ENCODE data around the gene DFFB. TPM values are rescaled to one million over a fixed set of nuclear protein-coding genes. Genes with fewer than 3 reads are reported as not detected.

Gene DFFB
- total and polyA plus RNA-seq, 2 experiments from 2014 or later, result 5.5 to 6.2 TPM

DNA sequence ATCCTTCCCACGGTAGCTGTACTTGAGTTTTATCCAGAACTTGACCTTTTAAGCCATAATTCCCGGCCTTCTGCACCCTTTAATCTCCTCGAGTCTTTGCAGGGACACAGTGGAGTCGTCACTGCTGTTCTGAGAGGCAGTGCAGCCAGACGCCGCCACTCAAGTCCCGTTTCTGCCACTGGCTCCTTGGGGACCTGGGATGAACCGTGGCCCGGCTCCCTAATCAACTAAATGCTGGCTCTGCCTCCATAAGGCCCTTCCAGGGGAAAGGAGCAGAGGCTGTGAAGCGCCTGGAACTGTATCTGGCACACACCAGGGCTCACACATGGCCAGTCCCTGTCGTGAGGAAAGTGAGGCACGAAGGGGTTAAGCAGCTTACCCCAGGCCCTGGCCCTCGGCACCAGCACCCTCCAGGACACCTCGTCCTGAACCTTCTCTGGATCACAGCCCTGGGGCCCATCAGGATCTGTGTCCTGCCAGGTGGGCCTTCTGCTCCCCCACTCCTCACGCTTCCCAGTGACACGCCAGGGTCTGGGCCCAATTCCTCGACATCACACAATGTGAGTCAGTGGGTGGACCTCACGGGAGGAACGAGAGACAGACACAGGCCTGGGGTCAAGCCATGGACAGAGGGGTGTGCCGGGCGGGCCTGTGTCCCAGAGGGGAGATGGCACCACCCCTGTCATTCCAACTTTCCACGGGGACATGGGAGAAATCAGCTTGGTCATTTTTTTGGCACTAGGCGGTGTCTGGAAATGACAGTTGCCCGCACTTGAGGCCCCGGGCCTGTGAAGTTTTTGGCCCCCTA lies 66.3 kb downstream of the DFFB start:
- no peaks in the 10 kb centered on the region for H3K79me2 ChIP-seq
- WGBS (ENCODE audit: low lambda C conversion rate, missing lambda C conversion rate), result 77% methylated on average over 25 of the region's 25 CpGs
- no peaks in the 10 kb centered on the region for H3K9me3 ChIP-seq (ENCODE audit: low read depth)
- no peak for DNase-seq (ENCODE audit: low spot score)
- H3K4me2 ChIP-seq, result no peak overlapping the region
- H3K4me1 ChIP-seq (ENCODE audit: insufficient read depth), result no peaks in the 10 kb centered on the region
- H3K4me3 ChIP-seq, result no peak overlapping the region
- H3K36me3 ChIP-seq (replicated peaks; ENCODE audit: insufficient read depth, low read depth), result no peaks in the 10 kb centered on the region
- H2AFZ ChIP-seq, result no peak overlapping the region
- TF ChIP-seq, protein P1, sequence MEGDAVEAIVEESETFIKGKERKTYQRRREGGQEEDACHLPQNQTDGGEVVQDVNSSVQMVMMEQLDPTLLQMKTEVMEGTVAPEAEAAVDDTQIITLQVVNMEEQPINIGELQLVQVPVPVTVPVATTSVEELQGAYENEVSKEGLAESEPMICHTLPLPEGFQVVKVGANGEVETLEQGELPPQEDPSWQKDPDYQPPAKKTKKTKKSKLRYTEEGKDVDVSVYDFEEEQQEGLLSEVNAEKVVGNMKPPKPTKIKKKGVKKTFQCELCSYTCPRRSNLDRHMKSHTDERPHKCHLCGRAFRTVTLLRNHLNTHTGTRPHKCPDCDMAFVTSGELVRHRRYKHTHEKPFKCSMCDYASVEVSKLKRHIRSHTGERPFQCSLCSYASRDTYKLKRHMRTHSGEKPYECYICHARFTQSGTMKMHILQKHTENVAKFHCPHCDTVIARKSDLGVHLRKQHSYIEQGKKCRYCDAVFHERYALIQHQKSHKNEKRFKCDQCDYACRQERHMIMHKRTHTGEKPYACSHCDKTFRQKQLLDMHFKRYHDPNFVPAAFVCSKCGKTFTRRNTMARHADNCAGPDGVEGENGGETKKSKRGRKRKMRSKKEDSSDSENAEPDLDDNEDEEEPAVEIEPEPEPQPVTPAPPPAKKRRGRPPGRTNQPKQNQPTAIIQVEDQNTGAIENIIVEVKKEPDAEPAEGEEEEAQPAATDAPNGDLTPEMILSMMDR (IDR thresholded peaks at IDR 0.05; ENCODE audit: poor library complexity), result no peak
- no peak for TF ChIP-seq EZH2phosphoT487 (IDR thresholded peaks at IDR 0.05; ENCODE audit: low read depth, severe bottlenecking, unreplicated experiment)
- no peak for TF ChIP-seq EZH2 (IDR thresholded peaks at IDR 0.05; ENCODE audit: borderline replicate concordance)
- no peaks in the 10 kb centered on the region for H4K20me1 ChIP-seq (ENCODE audit: insufficient read depth, poor library complexity, severe bottlenecking)
- H3K27me3 ChIP-seq, result no peaks in the 10 kb centered on the region
- H3K9me2 ChIP-seq (replicated peaks; ENCODE audit: insufficient read depth), result no peaks in the 10 kb centered on the region
- H3K27ac ChIP-seq, result no peak overlapping the region

DNA sequence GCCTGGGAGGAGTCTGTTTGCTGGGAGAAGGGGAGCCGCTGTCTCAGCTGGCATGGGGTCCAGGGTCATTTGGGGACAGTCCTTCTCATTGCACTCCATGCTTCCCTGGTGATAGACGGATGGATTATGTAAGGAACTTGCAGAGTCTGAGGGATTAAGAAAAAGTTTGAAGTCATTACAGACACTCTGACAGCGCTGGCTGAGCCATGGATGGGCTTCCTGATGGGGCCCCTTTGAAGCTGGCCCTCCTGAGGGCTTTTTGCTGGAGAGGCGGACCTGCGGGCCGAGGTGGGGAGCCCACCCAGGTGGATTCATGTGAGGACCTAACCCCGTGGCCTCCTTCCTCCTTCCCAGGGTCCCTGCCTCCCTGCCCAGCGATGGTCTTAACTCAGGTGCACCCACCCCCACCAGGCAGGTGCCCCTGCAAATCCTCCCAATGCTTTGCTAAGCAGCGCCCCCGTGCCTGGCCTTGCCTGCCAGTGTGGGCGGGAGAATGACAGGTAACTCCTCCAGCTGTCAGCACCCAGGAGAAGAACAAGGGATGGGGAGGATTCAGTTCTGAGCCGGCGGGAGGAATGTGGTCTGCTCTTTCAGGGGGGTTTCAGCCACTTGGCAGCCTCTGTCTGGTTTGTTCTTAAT lies 67.0 kb downstream of the DFFB start:
- H3K27me3 ChIP-seq, result no peaks in the 10 kb centered on the region
- H3K9me2 ChIP-seq (replicated peaks; ENCODE audit: insufficient read depth), result no peaks in the 10 kb centered on the region
- H3K36me3 ChIP-seq (replicated peaks; ENCODE audit: insufficient read depth, low read depth), result no peaks in the 10 kb centered on the region
- H4K20me1 ChIP-seq (ENCODE audit: insufficient read depth, poor library complexity, severe bottlenecking), result no peaks in the 10 kb centered on the region
- 51% methylated on average over 13 of the region's 13 CpGs for WGBS (ENCODE audit: low lambda C conversion rate, missing lambda C conversion rate)
- H3K4me1 ChIP-seq (ENCODE audit: insufficient read depth), result no peaks in the 10 kb centered on the region
- no peak for DNase-seq (ENCODE audit: low spot score)
- no peaks in the 10 kb centered on the region for H3K79me2 ChIP-seq
- H2AFZ ChIP-seq, result no peak overlapping the region
- H3K4me2 ChIP-seq, result no peak overlapping the region
- no peaks in the 10 kb centered on the region for H3K9me3 ChIP-seq (ENCODE audit: low read depth)
- H3K27ac ChIP-seq, result no peak overlapping the region
- no peak overlapping the region for H3K4me3 ChIP-seq
- TF ChIP-seq, protein P1 (IDR thresholded peaks at IDR 0.05; ENCODE audit: poor library complexity), result no peak

DNA sequence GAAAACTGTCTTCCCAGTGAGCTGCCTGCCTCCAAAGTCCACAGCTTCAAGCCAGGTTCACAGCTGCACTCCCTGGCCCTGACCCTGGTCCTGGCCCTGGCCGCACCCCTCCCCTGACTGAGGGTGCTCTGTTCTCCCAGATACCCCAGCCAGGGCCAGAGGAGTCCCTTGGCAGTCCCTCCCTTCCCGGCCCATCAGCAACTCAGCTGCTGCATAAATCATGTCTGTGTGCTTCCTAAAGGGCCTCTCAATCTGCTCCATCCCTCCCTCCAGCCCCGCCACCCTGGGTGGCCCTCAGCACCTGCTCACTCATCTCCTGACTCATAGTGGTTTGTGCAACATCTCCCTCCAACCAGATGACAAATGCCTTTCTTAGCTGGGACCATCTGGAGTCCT lies 67.5 kb downstream of the DFFB start:
- no peaks in the 10 kb centered on the region for H3K36me3 ChIP-seq (replicated peaks; ENCODE audit: insufficient read depth, low read depth)
- no peaks in the 10 kb centered on the region for H4K20me1 ChIP-seq (ENCODE audit: insufficient read depth, poor library complexity, severe bottlenecking)
- H3K4me3 ChIP-seq, result no peak overlapping the region
- H3K27me3 ChIP-seq, result no peaks in the 10 kb centered on the region
- no peak overlapping the region for H2AFZ ChIP-seq
- WGBS (ENCODE audit: low lambda C conversion rate, missing lambda C conversion rate), result 55% methylated on average over 3 of the region's 3 CpGs
- TF ChIP-seq EZH2phosphoT487 (IDR thresholded peaks at IDR 0.05; ENCODE audit: low read depth, severe bottlenecking, unreplicated experiment) (no peak), EZH2 (IDR thresholded peaks at IDR 0.05; ENCODE audit: borderline replicate concordance) (no peak)
- TF ChIP-seq, protein P1 (IDR thresholded peaks at IDR 0.05; ENCODE audit: poor library complexity), result no peak
- no peaks in the 10 kb centered on the region for H3K9me3 ChIP-seq (ENCODE audit: low read depth)
- no peaks in the 10 kb centered on the region for H3K79me2 ChIP-seq
- DNase-seq (ENCODE audit: low spot score), result no peak
- no peak overlapping the region for H3K27ac ChIP-seq
- no peak overlapping the region for H3K4me2 ChIP-seq
- H3K9me2 ChIP-seq (replicated peaks; ENCODE audit: insufficient read depth), result no peaks in the 10 kb centered on the region
- H3K4me1 ChIP-seq (ENCODE audit: insufficient read depth), result no peaks in the 10 kb centered on the region

Data from hepatocyte (in vitro differentiated cells).